Measurements from ENCODE around the gene ATRX. TPM values are rescaled to one million over a fixed set of nuclear protein-coding genes. Genes with fewer than 3 reads are reported as not detected.

Gene ATRX
- total and polyA plus RNA-seq, 2 of the 8 experiments (the other 6 are each of a cell fraction or from before 2014, with no cell fraction given), result 28.4 to 97.8 TPM

- Histone ChIP-seq H2BK12ac (ENCODE audit: low read depth, low read length) (no peak overlapping the region), H3K79me1 (ENCODE audit: low read depth, low read length) (no peaks in the 10 kb centered on the region), H3K9ac (replicated peaks in 1 of 4; ENCODE audit: extremely low read depth in 1 of 4, low read depth in 3 of 4, low read length in 3 of 4) (no peak overlapping the region), H4K8ac (ENCODE audit: extremely low read depth, insufficient read depth, low read length) (no peak overlapping the region), H3K56ac (replicated peaks; ENCODE audit: insufficient read length, low read depth, low read length) (no peak overlapping the region), H3K27me3 (replicated peaks in 1 of 4; ENCODE audit: control insufficient read depth in 3 of 4, extremely low read depth in 1 of 4, insufficient read depth in 3 of 4, low read length in 3 of 4) (no peaks in the 10 kb centered on the region), H3K23ac (ENCODE audit: insufficient read length) (no peak overlapping the region), H2BK5ac (ENCODE audit: low read depth, low read length) (no peak overlapping the region), H3K4me2 (ENCODE audit: insufficient read depth in 1 of 2, low read depth in 2 of 2, low read length in 2 of 2) (no peak overlapping the region), H3K18ac (ENCODE audit: extremely low read depth, low read length) (no peak overlapping the region), H4K5ac (ENCODE audit: insufficient read length, low read depth, low read length) (no peak overlapping the region), H3K27ac (ENCODE audit: low read depth, low read length) (no peak overlapping the region), H3K23me2 (ENCODE audit: low read depth, low read length) (no peaks in the 10 kb centered on the region), H2BK20ac (ENCODE audit: low read length) (no peak overlapping the region), H2AFZ (ENCODE audit: low read length) (no peak overlapping the region), H2AK5ac (ENCODE audit: low read depth, low read length) (no peak overlapping the region), H2BK15ac (ENCODE audit: low read length) (no peak overlapping the region), H3K36me3 (ENCODE audit: control insufficient read depth in 2 of 4, insufficient read depth in 4 of 4, low read length in 3 of 4) (peaks cover 0 to 5% (median 0%) of the 10 kb centered on the region in 4 experiments; a peak in 2 of 8 replicates), H4K20me1 (replicated peaks in 1 of 2; ENCODE audit: control insufficient read depth in 1 of 2, insufficient read depth in 2 of 2, low read length in 2 of 2) (no peaks in the 10 kb centered on the region), H3K9me3 (ENCODE audit: insufficient read depth in 2 of 2, low read depth in 1 of 2, low read length in 1 of 2) (no peaks in the 10 kb centered on the region), H3K14ac (ENCODE audit: insufficient read length) (no peak overlapping the region), H3K4ac (replicated peaks; ENCODE audit: insufficient read length, low read depth, low read length) (no peak overlapping the region), H2BK120ac (replicated peaks; ENCODE audit: low read depth, low read length) (no peak overlapping the region), H3K4me1 (replicated peaks in 1 of 4; ENCODE audit: control insufficient read depth in 3 of 4, insufficient read depth in 4 of 4, low read length in 3 of 4) (no peaks in the 10 kb centered on the region), H4K91ac (replicated peaks; ENCODE audit: insufficient read length, low read length) (no peak overlapping the region), H3K79me2 (ENCODE audit: control insufficient read depth in 1 of 2, insufficient read depth in 2 of 2, low read length in 2 of 2) (no peaks in the 10 kb centered on the region), H3K4me3 (ENCODE audit: extremely low read depth in 1 of 4, insufficient read depth in 2 of 4, low read depth in 3 of 4, low read length in 4 of 4) (no peak overlapping the region)
- ChIA-PET CTCF (ENCODE audit: partially characterized antibody) (interaction anchor here (1.2 kb wide), 1 partner anchor 12 kb away, joined by 3 read pairs; no protein-coding TSS in a partner anchor), POLR2A (ENCODE audit: partially characterized antibody) (no interaction called here)
- WGBS, 2 experiments (ENCODE audit: extremely low coverage in 1 of 2, insufficient coverage in 1 of 2, insufficient read length in 1 of 2, insufficient replicate concordance in 2 of 2, low coverage in 1 of 2, low lambda C conversion rate in 2 of 2, missing lambda C conversion rate in 1 of 2), result 79% methylated on average over 3 of the region's 3 CpGs; no CpG with 5 or more reads in 1 of the 2 experiments
- TF ChIP-seq POLR2A (IDR thresholded peaks at IDR 0.05; ENCODE audit: control extremely low read depth in 1 of 2, low read depth in 2 of 2, low read length in 2 of 2) (no peak), SP4 (IDR thresholded peaks at IDR 0.05; ENCODE audit: low read length) (no peak), NRF1 (IDR thresholded peaks at IDR 0.05; ENCODE audit: low read depth, low read length) (no peak), CTBP2 (IDR thresholded peaks at IDR 0.05; ENCODE audit: borderline replicate concordance, insufficient read depth, insufficient read length, low read length) (no peak), CBX5 (IDR thresholded peaks at IDR 0.05; ENCODE audit: low read depth, low read length) (no peak), RNF2 (IDR thresholded peaks at IDR 0.05; ENCODE audit: borderline replicate concordance, low read depth, low read length, missing control alignments, poor library complexity, severe bottlenecking) (no peak), YY1 (IDR thresholded peaks at IDR 0.05; ENCODE audit: low read depth, low read length) (no peak), GTF2F1 (IDR thresholded peaks at IDR 0.05; ENCODE audit: borderline replicate concordance, low read depth, low read length) (no peak), SRF (IDR thresholded peaks at IDR 0.05; ENCODE audit: low read depth, low read length) (no peak)
- DNase-seq (ENCODE audit: low read depth in 1 of 2, low spot score in 2 of 2), result no peak
- FAIRE-seq, result no peak
Observed at GRCh38 chrX:77572322-77572721, 213.7 kb downstream of the ATRX start.

Measured in H1 (cell line).